Activated T-helper 1 cell treated with Interleukin-2 at 50 U/mL for 16 hours (primary cell): Measurements from ENCODE around the gene C3orf52.

Experiments
- DNase-seq: peaks from one replicate; pipeline ENCODE4 v3.0.0-alpha.2; 2020; ENCODE audit warnings: low read depth

C3orf52 gene

GRCh38 chr3:112119962-112120836 is 34.0 kb downstream of the C3orf52 start:
- DNase-seq: no peak

- DNase-seq: no peak
Measured at GRCh38 chr3:112121577-112122547, 35.7 kb downstream of the C3orf52 start.

- no peak for DNase-seq
Measured at GRCh38 chr3:112122870-112123269, 36.7 kb downstream of the C3orf52 start.

- DNase-seq: no peak
Measured at GRCh38 chr3:112123548-112123947, 37.4 kb downstream of the C3orf52 start.

GRCh38 chr3:112124907-112125607 is 38.9 kb downstream of the C3orf52 start:
- no peak for DNase-seq

- no peak for DNase-seq
Measured at GRCh38 chr3:112126511-112126911, 40.3 kb downstream of the C3orf52 start.

- no peak for DNase-seq
Measured at GRCh38 chr3:112127522-112128494, 41.6 kb downstream of the C3orf52 start.

- peak; percentile 23 for DNase-seq
Measured at GRCh38 chr3:112128843-112129727, 42.9 kb downstream of the C3orf52 start.

GRCh38 chr3:112129925-112130637 is 43.9 kb downstream of the C3orf52 start:
- no peak for DNase-seq

- no peak for DNase-seq
Measured at GRCh38 chr3:112130638-112130993, 44.4 kb downstream of the C3orf52 start.

GRCh38 chr3:112131111-112131510 is 44.9 kb downstream of the C3orf52 start:
- no peak for DNase-seq

GRCh38 chr3:112132088-112132487 is 45.9 kb downstream of the C3orf52 start:
- no peak for DNase-seq

GRCh38 chr3:112132554-112132953 is 46.4 kb downstream of the C3orf52 start:
- no peak for DNase-seq

GRCh38 chr3:112132975-112133448 is 46.8 kb downstream of the C3orf52 start, which contains the start of gene GCSAM:
GCSAM (minus strand) TSS chr3:112133248; CDS start chr3:112133120, 128 bp downstream.
- DNase-seq: peak; percentile 39

- no peak for DNase-seq
Measured at GRCh38 chr3:112133626-112134334, 47.6 kb downstream of the C3orf52 start.

GRCh38 chr3:112134335-112135124 is 48.3 kb downstream of the C3orf52 start:
- no peak for DNase-seq

- DNase-seq: no peak
Measured at GRCh38 chr3:112136046-112136445, 49.9 kb downstream of the C3orf52 start.
